Lower leg skin (tissue), 3 donors: ENCODE measurements around the gene DEGS2.

Source experiments
- POLR2A ChIP-seq, 2 donors: fragments of 450-650 bp; IDR thresholded peaks; one replicate each; pipeline ENCODE4 v1.6.1; 2016 to 2017; ENCODE audit warnings: antibody characterized with exemption in 2 of 2, mild to moderate bottlenecking in 1 of 2, moderate library complexity in 1 of 2
- TF ChIP-seq, protein P1 (sequence below), 3 donors: fragments of 450-650 bp; IDR thresholded peaks; one replicate each; pipeline ENCODE4 v1.5.1; 2016; ENCODE audit warnings: antibody characterized with exemption in 3 of 3, mild to moderate bottlenecking in 3 of 3, moderate library complexity in 2 of 3

GRCh38 chr14:100145682-100146464 lies 13.6 kb downstream of the DEGS2 start:
- TF ChIP-seq, protein P1, sequence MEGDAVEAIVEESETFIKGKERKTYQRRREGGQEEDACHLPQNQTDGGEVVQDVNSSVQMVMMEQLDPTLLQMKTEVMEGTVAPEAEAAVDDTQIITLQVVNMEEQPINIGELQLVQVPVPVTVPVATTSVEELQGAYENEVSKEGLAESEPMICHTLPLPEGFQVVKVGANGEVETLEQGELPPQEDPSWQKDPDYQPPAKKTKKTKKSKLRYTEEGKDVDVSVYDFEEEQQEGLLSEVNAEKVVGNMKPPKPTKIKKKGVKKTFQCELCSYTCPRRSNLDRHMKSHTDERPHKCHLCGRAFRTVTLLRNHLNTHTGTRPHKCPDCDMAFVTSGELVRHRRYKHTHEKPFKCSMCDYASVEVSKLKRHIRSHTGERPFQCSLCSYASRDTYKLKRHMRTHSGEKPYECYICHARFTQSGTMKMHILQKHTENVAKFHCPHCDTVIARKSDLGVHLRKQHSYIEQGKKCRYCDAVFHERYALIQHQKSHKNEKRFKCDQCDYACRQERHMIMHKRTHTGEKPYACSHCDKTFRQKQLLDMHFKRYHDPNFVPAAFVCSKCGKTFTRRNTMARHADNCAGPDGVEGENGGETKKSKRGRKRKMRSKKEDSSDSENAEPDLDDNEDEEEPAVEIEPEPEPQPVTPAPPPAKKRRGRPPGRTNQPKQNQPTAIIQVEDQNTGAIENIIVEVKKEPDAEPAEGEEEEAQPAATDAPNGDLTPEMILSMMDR (IDR thresholded peaks at IDR 0.05): no peak
- TF ChIP-seq POLR2A (IDR thresholded peaks at IDR 0.05): no peak
